NCI-H774 (cell line): ENCODE data around the gene PRKG1.
"Not testable (repeated sequence)": the region's sequence is repeated elsewhere in the genome, so short reads cannot be mapped to it uniquely, and the experiment has no call there.

Source experiments
- DNase-seq: peaks from one replicate; lab custom pipeline; 2025; lab: John Stamatoyannopoulos, UW

PRKG1 gene

DNA sequence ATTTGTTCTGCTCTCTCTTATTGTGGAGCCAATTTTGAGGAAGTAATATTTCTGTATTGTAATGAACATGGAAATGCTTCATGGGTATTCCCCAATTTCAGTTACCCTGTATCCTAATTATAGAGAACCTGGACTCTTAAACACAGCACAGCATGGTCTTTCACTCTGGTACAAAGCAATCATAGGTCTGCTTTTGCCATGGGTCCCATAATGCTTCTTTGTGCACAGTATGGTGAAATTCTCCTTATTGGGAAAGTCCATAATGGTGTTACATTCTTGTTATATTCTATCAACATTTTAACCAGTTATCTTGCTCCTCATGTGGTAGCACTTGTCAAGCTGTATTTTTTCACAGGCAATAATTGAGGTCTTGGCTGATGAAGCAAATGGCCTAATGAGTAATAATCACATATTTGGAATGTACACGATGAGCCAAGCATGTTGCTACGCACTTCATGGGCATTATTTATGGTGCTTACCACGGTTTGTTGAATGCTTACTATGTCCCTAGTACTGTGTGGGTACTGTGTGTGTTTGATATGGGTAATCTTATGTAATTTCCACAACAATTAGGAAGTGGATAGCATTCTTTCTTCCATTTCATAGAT is 42.9 kb downstream of the PRKG1 start:
- DNase-seq, result no peak

GRCh38 chr10:51117794-51118193 is 43.5 kb downstream of the PRKG1 start:
- no peak for DNase-seq

DNA sequence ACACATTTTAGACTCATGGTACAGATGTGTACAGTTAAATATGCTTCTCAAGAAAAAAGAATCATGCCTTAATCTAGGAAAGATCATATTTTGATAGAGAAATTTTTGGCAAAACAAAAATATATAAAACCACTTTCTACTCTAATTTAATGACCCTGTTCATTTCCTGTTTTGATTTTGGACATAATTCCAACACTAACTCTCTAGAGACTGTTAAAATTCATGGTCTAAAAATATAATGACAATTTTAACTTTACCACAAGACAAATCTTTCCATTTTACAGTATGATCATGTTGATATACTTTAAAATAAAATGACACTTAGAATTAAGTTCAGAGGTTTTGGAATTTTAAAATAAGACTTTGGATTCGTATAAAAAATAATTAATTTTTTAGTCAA is 45.2 kb downstream of the PRKG1 start:
- no peak for DNase-seq

- DNase-seq, result no peak
Observed at GRCh38 chr10:51121861-51122260, 47.6 kb downstream of the PRKG1 start.

DNA sequence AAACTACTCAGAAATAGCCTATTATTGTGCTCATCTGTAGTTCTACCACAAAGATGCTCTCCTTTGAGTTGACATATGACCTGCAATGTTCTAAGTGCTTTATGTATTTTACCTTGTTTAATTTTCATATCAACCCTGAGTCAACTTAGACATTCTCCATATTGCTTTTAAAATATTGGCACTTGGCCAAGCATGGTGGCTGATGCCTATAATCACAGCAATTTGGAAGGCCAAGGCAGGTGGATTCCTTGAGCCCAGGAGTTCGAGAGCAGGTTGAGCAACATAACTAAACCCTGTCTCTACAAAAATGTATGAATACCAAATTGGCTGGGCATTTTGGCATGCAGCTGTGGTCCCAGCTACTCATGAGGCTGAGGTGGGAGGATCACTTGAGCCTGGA is 50.6 kb downstream of the PRKG1 start:
- DNase-seq, result no peak

DNA sequence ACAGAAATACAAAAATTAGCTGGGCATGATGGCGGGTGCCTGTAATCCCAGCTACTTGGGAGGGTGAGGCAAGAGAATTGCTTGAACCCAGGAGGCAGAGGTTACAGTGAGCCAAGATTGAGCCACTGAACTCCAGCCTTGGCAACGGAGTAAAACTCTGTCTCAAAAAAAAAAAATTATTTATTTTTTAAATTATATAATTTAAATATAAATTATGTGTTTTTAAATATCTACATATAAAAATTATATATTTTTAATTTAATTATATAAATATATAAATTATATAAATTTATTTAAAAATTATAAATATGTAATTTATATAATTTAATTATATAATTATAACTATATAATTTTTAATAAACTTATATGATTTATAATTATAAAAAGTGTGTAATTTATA is 51.2 kb downstream of the PRKG1 start:
- DNase-seq, result no peak

GRCh38 chr10:51129946-51130544 is 55.8 kb downstream of the PRKG1 start:
- DNase-seq, result no peak

DNA sequence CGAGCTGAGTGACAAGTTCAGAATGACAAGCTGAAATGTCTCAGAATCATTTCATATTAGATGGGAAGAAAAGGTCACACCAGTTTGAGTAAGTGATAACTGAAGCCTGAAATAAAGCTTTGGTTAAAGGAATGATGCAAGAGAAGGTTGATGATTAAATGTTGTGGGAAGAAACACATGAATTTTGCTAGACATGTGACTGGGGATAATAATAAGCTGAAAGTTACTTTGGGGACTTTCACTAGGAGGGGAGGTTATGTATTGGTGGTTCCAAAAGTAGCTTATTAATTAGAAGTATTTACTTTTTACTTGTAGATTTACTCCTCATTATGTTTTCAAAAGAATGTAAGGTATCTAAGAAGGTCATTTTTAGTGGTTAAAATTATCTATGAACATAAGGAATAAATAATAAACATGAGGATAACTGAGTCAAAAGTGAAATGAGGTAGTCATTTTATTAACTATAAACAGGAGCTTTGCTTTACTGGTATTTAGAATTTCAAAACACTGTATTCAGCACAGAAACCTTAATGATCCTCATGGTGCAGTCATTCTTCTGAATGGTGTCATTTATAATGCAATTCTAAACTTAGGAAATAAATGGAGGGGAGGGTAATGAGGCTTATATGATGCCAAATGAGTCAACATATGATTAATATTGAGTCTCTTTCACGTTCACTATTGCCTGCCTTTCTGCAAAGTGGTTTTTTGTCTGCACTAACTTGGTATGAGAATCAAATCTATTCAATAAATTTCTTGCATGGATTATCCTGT is 63.7 kb downstream of the PRKG1 start:
- no peak for DNase-seq

GRCh38 chr10:51139176-51139575 is 64.9 kb downstream of the PRKG1 start:
- DNase-seq, result no peak

- no peak for DNase-seq
Observed at GRCh38 chr10:51141010-51141409, 66.7 kb downstream of the PRKG1 start.

DNA sequence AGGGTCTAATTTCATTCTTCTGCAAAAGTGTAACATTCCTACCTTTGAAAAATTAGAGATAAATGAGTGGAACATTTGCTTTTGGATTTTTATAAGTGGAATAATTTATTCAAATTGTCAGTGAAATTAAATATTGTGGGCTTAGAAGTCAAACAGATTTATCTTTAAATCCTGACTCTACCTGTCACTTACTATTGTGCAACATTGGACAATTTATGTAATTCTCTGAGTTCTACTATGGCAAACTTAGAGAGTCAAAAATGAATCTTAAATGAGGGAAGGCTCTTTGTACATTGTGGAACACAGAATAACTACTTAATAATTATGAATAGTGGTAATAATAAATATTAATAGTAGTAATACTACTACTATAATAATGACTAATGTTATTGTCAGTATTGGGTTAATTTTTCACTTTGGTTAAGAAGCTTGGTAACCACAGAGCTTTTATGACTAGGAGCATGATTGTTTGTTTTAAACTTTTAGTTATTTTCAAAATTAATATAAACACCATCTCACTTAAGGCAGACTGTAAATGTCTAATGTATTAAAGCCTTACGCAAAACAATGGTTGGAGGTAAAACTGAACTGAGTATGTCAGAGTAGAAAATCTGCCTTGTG is 70.0 kb downstream of the PRKG1 start:
- DNase-seq, result no peak

DNA sequence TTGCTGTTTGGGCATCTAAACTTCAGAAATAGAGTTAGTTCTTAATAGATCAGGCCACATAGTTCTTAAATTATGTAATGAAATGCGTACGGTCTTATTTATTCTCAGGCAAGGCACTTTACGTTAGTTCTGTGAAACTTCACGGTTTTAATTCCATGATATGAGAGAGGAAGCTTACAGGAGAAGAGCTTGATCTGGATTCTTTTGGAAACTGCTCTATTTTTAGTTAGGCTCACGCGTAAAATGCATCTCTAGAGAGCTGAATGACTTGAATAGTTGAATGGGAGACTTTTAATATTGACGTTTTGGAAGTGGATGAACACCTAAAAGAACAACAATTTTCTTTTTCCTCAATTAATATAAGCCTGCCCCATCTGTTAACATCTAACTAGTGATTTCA is 71.1 kb downstream of the PRKG1 start:
- DNase-seq, result no peak

DNA sequence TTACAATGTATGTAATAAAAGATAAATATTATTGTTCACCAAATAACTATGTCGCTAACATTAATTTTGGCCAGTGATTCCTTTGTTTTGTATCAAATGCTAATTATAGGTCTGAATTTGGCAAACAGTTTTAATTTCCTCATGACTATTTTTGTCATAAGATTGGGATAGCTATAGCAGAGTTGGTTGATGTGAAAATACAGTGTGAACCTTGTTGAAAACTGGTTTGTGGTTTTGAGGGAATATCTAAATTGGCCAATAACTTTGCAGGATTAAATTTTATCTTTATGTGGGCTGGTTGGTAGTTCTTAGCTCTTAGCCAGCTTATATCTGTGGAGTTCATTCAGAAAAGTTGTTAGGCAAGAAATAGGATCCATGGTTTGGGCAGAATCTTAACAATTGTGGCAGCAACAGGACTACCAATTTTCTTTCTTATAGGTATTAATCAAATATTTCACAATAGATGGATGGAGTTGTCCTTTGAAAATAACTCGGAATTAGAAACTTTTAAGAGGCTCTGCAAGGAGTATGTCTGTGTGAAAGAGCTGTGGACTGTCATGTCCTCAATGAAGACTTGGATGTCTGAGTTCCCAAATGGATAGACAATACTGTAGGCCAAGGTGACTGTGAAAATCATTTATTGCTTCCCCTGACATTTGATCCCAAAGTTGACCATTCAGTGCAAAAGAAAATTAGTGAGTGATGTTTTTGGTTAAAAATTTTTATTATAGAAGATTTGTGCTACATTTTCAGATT is 73.5 kb downstream of the PRKG1 start:
- DNase-seq, result no peak

GRCh38 chr10:51156926-51157325 is 82.6 kb downstream of the PRKG1 start:
- DNase-seq, result no peak

DNA sequence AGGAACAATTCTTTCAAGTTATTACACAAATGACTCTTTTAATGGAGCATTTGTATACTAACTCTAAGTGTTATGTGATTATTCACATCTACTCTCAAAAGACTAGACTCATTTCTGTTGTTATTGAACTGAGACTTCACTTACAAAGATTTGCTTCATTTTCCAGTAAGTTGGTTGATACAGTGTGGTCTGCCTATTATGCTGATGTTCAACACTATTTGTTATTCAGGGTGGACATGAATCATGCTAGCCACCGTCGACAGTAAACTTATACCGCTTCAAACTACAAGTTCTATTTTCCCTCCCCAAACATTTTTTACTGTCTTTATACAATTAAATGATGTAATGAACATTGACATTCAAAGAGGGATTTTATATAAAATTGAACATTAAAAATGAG is 84.5 kb downstream of the PRKG1 start:
- DNase-seq, result no peak

DNA sequence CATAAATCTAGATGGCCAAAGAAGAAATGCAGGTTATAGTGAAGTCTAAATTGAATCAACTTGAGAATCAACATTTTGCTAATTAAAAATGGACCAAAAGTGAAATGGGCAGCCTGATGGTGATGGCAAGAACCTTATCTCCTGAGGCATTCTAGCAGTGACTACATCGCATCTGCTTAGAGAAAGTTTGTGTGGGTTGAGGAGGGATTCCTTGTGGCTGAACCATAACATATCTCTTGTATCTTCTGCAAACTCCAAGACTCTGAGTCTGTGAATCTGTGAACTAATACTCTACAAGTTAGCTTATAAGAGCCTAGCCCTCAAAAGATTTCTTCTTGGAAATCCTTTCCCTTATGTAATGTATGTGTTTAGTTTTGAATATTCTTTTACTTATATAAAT is 85.6 kb downstream of the PRKG1 start:
- DNase-seq, result no peak

DNA sequence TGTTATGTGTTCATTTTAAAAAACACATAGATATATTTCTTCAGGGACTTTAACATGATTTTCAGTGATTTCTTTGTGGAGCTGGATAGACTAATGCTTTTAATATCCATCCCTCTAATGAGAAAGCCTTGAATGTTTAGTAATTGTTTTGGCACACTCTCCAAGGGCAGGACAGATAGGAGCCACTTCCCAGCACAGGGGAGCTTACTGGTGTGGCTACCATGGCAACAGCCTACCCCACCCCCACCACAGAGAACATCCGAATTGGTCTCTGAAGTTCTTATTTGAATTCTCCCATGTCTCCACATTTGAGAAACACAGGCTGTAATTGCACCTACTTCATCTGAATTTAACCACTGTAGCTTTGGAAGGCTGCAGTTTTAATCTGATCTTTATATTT is 87.7 kb downstream of the PRKG1 start:
- no peak for DNase-seq

- not testable (repeated sequence) for DNase-seq
Observed at GRCh38 chr10:51163380-51164049, 89.2 kb downstream of the PRKG1 start.

GRCh38 chr10:51168086-51168815 is 94.0 kb downstream of the PRKG1 start:
- DNase-seq, result no peak

- no peak for DNase-seq
Observed at GRCh38 chr10:51169111-51169510, 94.8 kb downstream of the PRKG1 start.
